Stimulated activated CD8-positive, alpha-beta memory T cell treated with anti-CD3 and anti-CD28 coated beads, Interleukin-12 subunit alpha, Interleukin-12 subunit beta, amount 100 ng/mL, for 24 hours (primary cell): Measurements from ENCODE around the gene MARS1.
"Not testable (repeated sequence)": the region's sequence is repeated elsewhere in the genome, so short reads cannot be mapped to it uniquely, and the experiment has no call there.

Experiments
- DNase-seq: peaks from one replicate; pipeline ENCODE4 v3.0.0-alpha.2; 2020; ENCODE audit errors: extremely low read depth

Gene MARS1

DNA sequence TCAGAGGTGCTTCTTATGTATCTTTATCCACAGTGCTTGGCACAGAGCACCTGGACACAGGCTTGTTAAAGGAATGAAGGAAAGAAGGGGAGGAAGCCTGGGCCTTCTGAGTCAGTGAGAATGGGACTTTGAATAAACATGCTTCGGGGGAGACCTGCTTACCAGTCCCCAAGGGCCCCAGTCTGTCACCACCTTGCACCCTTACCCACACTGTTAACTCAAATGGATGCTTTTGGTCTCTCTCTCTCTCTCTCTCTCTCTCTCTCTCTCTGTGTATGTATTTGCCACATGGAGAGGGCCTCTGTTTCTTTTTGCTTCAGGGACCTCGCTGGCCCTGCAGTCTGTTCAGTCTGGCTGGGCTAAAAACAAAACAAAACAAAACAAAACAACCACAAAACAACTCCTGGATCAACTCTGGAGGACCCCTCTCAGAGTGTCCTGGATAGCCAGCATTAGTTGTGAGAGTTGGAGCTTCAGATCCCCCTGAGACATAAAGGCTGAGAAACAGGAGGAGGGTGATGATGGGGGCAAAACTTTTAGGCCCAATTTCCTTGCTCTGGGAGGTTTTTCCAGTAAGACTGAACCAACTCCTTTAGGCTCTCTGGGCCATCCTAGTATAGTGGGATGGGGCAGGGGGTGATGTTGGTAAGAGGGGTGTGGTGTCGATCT is 63.9 kb downstream of the MARS1 start:
- DNase-seq = no peak

GRCh38 chr12:57552306-57552651 is 64.4 kb downstream of the MARS1 start:
- no peak for DNase-seq

DNA sequence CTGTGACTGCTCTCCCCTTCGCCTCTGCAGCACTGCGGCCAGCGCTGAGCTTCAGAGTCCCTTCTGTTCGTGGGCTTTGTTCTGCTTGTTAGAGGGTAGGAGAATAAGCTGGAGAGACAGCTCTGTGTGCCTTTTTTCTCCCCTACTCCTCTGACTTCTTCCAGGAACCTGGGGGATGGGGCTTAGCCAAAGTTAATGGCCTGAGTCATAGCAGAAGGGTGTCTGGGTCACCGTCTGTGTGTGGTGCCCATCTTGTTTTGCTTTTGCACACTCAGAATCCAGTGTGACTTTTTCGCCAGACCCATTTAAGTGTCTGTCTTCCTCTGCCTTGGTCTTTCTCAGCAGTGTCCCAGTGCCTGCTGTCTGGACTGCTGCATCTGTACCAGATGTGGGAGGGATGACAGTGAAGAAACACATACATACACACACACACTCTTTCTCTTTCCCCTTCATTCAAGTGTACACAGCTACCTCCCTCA is 65.0 kb downstream of the MARS1 start:
- DNase-seq = no peak

GRCh38 chr12:57553343-57554202 is 65.7 kb downstream of the MARS1 start:
- DNase-seq = no peak

DNA sequence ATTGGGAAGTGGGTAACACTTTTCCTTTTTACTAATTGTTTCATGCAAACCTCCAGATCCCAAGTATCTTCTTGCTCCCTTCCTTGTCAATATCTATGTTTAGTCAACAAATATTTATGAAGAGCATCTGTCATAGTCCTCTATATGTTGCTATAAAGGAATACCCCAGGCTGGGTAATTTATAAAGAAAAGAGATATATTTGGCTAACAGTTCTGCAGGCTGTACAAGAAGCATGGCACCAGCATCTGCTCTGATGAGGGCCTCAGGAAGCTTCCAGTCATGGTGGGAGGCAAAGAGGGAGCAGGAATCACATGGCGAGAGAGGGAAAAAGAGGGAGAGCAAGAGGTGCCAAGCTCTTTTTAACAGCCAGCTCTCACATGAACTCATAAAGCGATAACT is 66.6 kb downstream of the MARS1 start:
- no peak for DNase-seq

DNA sequence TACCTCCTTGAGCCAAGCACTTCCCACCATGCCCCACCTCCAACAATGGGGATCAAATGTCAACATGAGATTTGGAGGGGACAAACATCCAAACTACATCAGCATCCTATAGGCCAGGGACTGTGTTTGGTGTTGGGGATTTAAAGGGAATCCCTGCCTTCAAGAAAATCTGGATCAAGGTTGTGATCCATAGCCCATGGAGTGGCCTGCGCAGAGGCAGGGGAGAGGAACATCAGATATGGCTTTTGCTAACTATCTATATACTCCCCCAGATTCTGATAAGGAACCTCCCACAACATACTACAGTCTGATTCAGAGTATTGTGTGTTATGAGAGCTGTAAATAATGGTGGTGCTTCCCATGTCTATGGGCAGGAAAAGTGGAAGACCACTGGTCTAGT is 67.0 kb downstream of the MARS1 start:
- no peak for DNase-seq

DNA sequence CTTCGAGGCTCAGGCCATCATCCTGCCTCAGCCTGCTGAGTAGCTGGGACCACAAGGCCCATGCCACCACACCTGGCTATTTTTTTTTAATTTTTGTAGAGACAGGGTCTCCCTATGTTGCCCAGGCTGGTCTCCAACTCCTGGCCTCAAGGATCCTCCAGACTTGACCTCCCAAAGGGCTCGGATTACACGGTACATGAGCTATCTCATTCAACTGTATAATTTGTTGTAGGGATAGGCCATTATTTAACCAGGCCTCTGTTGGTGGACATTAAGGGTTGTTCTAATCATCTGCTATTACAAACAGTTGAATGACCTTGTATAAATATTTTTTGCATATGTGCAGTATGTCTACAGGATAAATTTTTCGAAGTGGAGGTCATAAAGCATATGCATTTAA is 71.0 kb downstream of the MARS1 start:
- DNase-seq = no peak

DNA sequence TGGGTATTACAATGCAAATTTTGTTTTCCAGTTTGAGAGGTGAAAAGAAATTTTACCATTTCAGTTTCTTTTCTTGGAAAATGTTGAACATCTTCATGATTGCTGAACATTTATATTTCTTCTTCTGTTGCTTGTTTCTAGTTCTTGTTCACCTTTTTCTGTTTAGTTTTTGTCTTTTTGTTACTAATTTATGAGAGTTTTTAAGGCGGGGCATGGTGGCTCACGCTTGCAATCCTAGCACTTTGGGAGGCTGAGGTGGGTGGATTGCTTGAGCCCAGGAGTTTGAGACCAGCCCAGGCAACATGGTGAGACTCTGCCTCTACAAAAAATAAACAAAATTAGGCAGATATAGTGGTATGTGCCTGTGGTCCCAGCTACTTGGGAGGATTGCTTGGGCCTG is 72.6 kb downstream of the MARS1 start:
- DNase-seq = no peak

- not testable (repeated sequence) for DNase-seq
Observed at GRCh38 chr12:57561117-57561516, 73.2 kb downstream of the MARS1 start.

- no peak for DNase-seq
Observed at GRCh38 chr12:57563358-57563757, 75.5 kb downstream of the MARS1 start.

- DNase-seq = no peak
Observed at GRCh38 chr12:57564178-57564740, 76.4 kb downstream of the MARS1 start.
